Left ventricle myocardium inferior (tissue), 1 donor: ENCODE results near the gene UBE2U. TPM values are rescaled to one million over a fixed set of nuclear protein-coding genes. Genes with fewer than 3 reads are reported as not detected.
"Not testable (repeated sequence)": the region's sequence is repeated elsewhere in the genome, so short reads cannot be mapped to it uniquely, and the experiment has no call there.

ENCODE experiments used
- DNase-seq: peaks from one replicate; pipeline ENCODE4 v3.0.0-alpha.2; 2020
- H3K27ac ChIP-seq: fragments of 200-600 bp; replicated peaks from 2 replicates; pipeline ENCODE4 v1.8.0; 2021
- H3K27me3 ChIP-seq: fragments of 200-600 bp; 2 replicates; pipeline ENCODE4 v1.8.0; 2021; ENCODE audit warnings: low read depth
- H3K36me3 ChIP-seq: fragments of 200-600 bp; 2 replicates; pipeline ENCODE4 v1.8.0; 2021
- H3K4me1 ChIP-seq: fragments of 200-600 bp; 2 replicates; pipeline ENCODE4 v1.8.0; 2021
- H3K4me3 ChIP-seq: fragments of 200-600 bp; 2 replicates; pipeline ENCODE4 v1.8.0; 2021; ENCODE audit warnings: mild to moderate bottlenecking, moderate library complexity
- H3K9me3 ChIP-seq: fragments of 200-600 bp; replicated peaks from 2 replicates; pipeline ENCODE4 v1.8.0; 2021
- intact Hi-C: fragments of 100-400 bp; cut with micrococcal nuclease; formaldehyde crosslinking; loops from one replicate; pipeline ENCODE4 v1.11.0; 2022
- total RNA-seq: library from RNA; stranded (reverse); fragmentation: NEBNext Ultra II Directional; extraction: Animal tissue kit (Norgen Biotek cat#: 25700); gene quantifications from one replicate; pipeline ENCODE4 v1.2.1, GENCODE V29; 2021
- TF ChIP-seq, protein P1 (sequence below): fragments of 200-600 bp; IDR thresholded peaks from 2 replicates; pipeline ENCODE4 v1.8.0; 2021; ENCODE audit warnings: antibody characterized with exemption, mild to moderate bottlenecking, borderline replicate concordance
- donor health status: DM: no; HTN: yes; CAD: no; lungs with severe emphysema.

The UBE2U gene
- total RNA-seq, 1 donor from 2014 or later = 0.85 TPM

GRCh38 chr1:64220241-64220640 lies 16.8 kb downstream of the UBE2U start:
- no peaks in the 10 kb centered on the region for H3K27me3 ChIP-seq
- no peak overlapping the region for H3K4me3 ChIP-seq
- H3K36me3 ChIP-seq = no peaks in the 10 kb centered on the region
- intact Hi-C loops = no loop called here
- H3K9me3 ChIP-seq = no peaks in the 10 kb centered on the region
- DNase-seq = no peak
- TF ChIP-seq, protein P1, sequence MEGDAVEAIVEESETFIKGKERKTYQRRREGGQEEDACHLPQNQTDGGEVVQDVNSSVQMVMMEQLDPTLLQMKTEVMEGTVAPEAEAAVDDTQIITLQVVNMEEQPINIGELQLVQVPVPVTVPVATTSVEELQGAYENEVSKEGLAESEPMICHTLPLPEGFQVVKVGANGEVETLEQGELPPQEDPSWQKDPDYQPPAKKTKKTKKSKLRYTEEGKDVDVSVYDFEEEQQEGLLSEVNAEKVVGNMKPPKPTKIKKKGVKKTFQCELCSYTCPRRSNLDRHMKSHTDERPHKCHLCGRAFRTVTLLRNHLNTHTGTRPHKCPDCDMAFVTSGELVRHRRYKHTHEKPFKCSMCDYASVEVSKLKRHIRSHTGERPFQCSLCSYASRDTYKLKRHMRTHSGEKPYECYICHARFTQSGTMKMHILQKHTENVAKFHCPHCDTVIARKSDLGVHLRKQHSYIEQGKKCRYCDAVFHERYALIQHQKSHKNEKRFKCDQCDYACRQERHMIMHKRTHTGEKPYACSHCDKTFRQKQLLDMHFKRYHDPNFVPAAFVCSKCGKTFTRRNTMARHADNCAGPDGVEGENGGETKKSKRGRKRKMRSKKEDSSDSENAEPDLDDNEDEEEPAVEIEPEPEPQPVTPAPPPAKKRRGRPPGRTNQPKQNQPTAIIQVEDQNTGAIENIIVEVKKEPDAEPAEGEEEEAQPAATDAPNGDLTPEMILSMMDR = no peak
- H3K27ac ChIP-seq = no peak overlapping the region
- no peaks in the 10 kb centered on the region for H3K4me1 ChIP-seq

- TF ChIP-seq, protein P1 = no peak
- Histone ChIP-seq H3K9me3 (no peaks in the 10 kb centered on the region), H3K4me1 (no peaks in the 10 kb centered on the region), H3K27me3 (no peaks in the 10 kb centered on the region), H3K36me3 (no peaks in the 10 kb centered on the region), H3K27ac (no peak overlapping the region), H3K4me3 (no peak overlapping the region)
- intact Hi-C loops = no loop called here
- no peak for DNase-seq
Observed at GRCh38 chr1:64223329-64224151, 20.1 kb downstream of the UBE2U start.

GRCh38 chr1:64224236-64224635 lies 20.8 kb downstream of the UBE2U start:
- H3K4me1 ChIP-seq, intact Hi-C loops, DNase-seq: not testable (repeated sequence)

GRCh38 chr1:64228167-64228957 lies 24.9 kb downstream of the UBE2U start:
- DNase-seq = no peak
- Histone ChIP-seq H3K27ac (no peak overlapping the region), H3K27me3 (peaks cover 9% of the 10 kb centered on the region), H3K4me3 (no peak overlapping the region), H3K9me3 (no peaks in the 10 kb centered on the region), H3K4me1 (no peaks in the 10 kb centered on the region), H3K36me3 (no peaks in the 10 kb centered on the region)
- TF ChIP-seq, protein P1 = no peak
- intact Hi-C loops = no loop called here

More at GRCh38 chr1:64224236-64224635, 20.8 kb downstream of the UBE2U start:
- H3K27ac ChIP-seq, H3K4me3 ChIP-seq, H3K27me3 ChIP-seq, H3K9me3 ChIP-seq, H3K36me3 ChIP-seq: not testable (repeated sequence)

GRCh38 chr1:64229307-64229706 lies 25.9 kb downstream of the UBE2U start:
- intact Hi-C loops = no loop called here
- Histone ChIP-seq H3K36me3 (no peaks in the 10 kb centered on the region), H3K4me1 (no peaks in the 10 kb centered on the region), H3K27ac (no peak overlapping the region), H3K9me3 (no peaks in the 10 kb centered on the region), H3K4me3 (no peak overlapping the region), H3K27me3 (peaks cover 9% of the 10 kb centered on the region)
- no peak for DNase-seq
- TF ChIP-seq, protein P1 = no peak

DNA sequence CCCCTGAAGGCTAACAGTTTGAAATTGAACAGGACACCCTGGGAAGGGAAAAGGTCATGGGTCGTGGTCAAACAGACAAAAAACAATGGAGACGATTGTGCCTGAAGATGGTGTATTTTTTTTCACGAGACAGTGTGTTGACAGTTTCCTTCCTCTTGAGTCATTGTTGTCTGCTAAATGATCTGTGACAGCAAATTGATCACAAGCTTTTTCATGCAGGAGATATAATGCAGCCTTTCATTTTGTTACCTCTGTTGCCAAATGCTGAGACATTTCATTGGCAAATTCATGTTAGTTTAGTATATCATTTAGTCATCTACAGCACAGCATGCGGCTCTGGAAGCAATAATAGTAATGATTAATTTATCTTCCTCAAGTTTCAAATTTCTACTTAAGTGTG lies 27.7 kb downstream of the UBE2U start:
- intact Hi-C loops = no loop called here
- Histone ChIP-seq H3K27me3 (peaks cover 15% of the 10 kb centered on the region), H3K36me3 (no peaks in the 10 kb centered on the region), H3K9me3 (no peaks in the 10 kb centered on the region), H3K4me3 (no peak overlapping the region), H3K4me1 (no peaks in the 10 kb centered on the region), H3K27ac (no peak overlapping the region)
- TF ChIP-seq, protein P1 = no peak
- no peak for DNase-seq
